Midbrain (tissue), 1 donor: Measurements from ENCODE around the gene CDHR5.

ENCODE experiments used
- DNase-seq: peaks from one replicate; lab custom pipeline; 2025; lab: John Stamatoyannopoulos, UW

Gene CDHR5

GRCh38 chr11:567011-567628, 57.6 kb downstream of the CDHR5 start:
- DNase-seq = no peak
